ENCODE results near the gene GCKR. TPM values are rescaled to one million over a fixed set of nuclear protein-coding genes. Genes with fewer than 3 reads are reported as not detected.

Gene GCKR
- polyA plus RNA-seq, 1 donor from 2014 or later: 2.5 TPM

GRCh38 chr2:27497288-27497627, 619 bp downstream of the GCKR start:
- no peak overlapping the region for H3K4me2 ChIP-seq (ENCODE audit: low read length)
- no peaks in the 10 kb centered on the region for H4K20me1 ChIP-seq (ENCODE audit: insufficient read depth)
- no peak overlapping the region for H3K4me3 ChIP-seq (ENCODE audit: low read length)
- TF ChIP-seq POLR2AphosphoS5 (IDR thresholded peaks at IDR 0.05) (no peak), CTCF (IDR thresholded peaks at IDR 0.05; ENCODE audit: poor library complexity, severe bottlenecking) (no peak), MXI1 (conservative IDR thresholded peaks at IDR 0.05; ENCODE audit: poor library complexity, severe bottlenecking) (no peak), EZH2 (IDR thresholded peaks at IDR 0.05; ENCODE audit: borderline replicate concordance, insufficient read depth, low read length, poor library complexity, severe bottlenecking) (no peak)
- H3K9ac ChIP-seq (ENCODE audit: low read length): no peak overlapping the region
- no peaks in the 10 kb centered on the region for H3F3A ChIP-seq (ENCODE audit: insufficient read depth, low read length, poor library complexity, severe bottlenecking)
- H3K27ac ChIP-seq (ENCODE audit: low read length): no peak overlapping the region
- no peak overlapping the region for H2AFZ ChIP-seq (ENCODE audit: low read depth, low read length)
- H3K9me2 ChIP-seq (ENCODE audit: insufficient read depth, low read length): no peaks in the 10 kb centered on the region
- no peaks in the 10 kb centered on the region for H3K9me3 ChIP-seq (ENCODE audit: low read length)
- H3K27me3 ChIP-seq (ENCODE audit: insufficient read depth, low read depth, low read length): peaks cover 7% of the 10 kb centered on the region
- no peaks in the 10 kb centered on the region for H3K36me3 ChIP-seq (ENCODE audit: insufficient read depth, low read length)
- H3K79me2 ChIP-seq (replicated peaks; ENCODE audit: insufficient read depth, low read length): no peaks in the 10 kb centered on the region

- Histone ChIP-seq H3K27ac (ENCODE audit: low read length) (no peak overlapping the region), H3K4me3 (ENCODE audit: low read length) (no peak overlapping the region), H3K4me2 (ENCODE audit: low read length) (no peak overlapping the region), H3K79me2 (replicated peaks; ENCODE audit: insufficient read depth, low read length) (no peaks in the 10 kb centered on the region), H4K20me1 (ENCODE audit: insufficient read depth) (no peaks in the 10 kb centered on the region), H2AFZ (ENCODE audit: low read depth, low read length) (no peak overlapping the region), H3K9ac (ENCODE audit: low read length) (no peak overlapping the region), H3F3A (ENCODE audit: insufficient read depth, low read length, poor library complexity, severe bottlenecking) (no peaks in the 10 kb centered on the region), H3K9me2 (ENCODE audit: insufficient read depth, low read length) (no peaks in the 10 kb centered on the region), H3K27me3 (ENCODE audit: insufficient read depth, low read depth, low read length) (peaks cover 7% of the 10 kb centered on the region), H3K9me3 (ENCODE audit: low read length) (no peaks in the 10 kb centered on the region), H3K36me3 (ENCODE audit: insufficient read depth, low read length) (no peaks in the 10 kb centered on the region)
- TF ChIP-seq CTCF (IDR thresholded peaks at IDR 0.05; ENCODE audit: poor library complexity, severe bottlenecking) (no peak), POLR2AphosphoS5 (IDR thresholded peaks at IDR 0.05) (no peak), EP300 (conservative IDR thresholded peaks at IDR 0.05; ENCODE audit: poor library complexity, severe bottlenecking) (no peak), TAF1 (IDR thresholded peaks at IDR 0.05; ENCODE audit: low read depth) (no peak), MXI1 (conservative IDR thresholded peaks at IDR 0.05; ENCODE audit: poor library complexity, severe bottlenecking) (no peak), EZH2 (IDR thresholded peaks at IDR 0.05; ENCODE audit: borderline replicate concordance, insufficient read depth, low read length, poor library complexity, severe bottlenecking) (no peak), RAD21 (conservative IDR thresholded peaks at IDR 0.05) (no peak), SMC3 (conservative IDR thresholded peaks at IDR 0.05; ENCODE audit: poor library complexity) (no peak), REST (IDR thresholded peaks at IDR 0.05; ENCODE audit: borderline replicate concordance) (no peak)
Measured at GRCh38 chr2:27498975-27499374, 2.3 kb downstream of the GCKR start.
